Measurements from ENCODE around the gene PRTN3. TPM values are rescaled to one million over a fixed set of nuclear protein-coding genes. Genes with fewer than 3 reads are reported as not detected.
"Not testable (repeated sequence)": the region's sequence is repeated elsewhere in the genome, so short reads cannot be mapped to it uniquely, and the experiment has no call there.

Gene PRTN3
- total RNA-seq, 1 experiment from 2014 or later, result 0.72 TPM

DNA sequence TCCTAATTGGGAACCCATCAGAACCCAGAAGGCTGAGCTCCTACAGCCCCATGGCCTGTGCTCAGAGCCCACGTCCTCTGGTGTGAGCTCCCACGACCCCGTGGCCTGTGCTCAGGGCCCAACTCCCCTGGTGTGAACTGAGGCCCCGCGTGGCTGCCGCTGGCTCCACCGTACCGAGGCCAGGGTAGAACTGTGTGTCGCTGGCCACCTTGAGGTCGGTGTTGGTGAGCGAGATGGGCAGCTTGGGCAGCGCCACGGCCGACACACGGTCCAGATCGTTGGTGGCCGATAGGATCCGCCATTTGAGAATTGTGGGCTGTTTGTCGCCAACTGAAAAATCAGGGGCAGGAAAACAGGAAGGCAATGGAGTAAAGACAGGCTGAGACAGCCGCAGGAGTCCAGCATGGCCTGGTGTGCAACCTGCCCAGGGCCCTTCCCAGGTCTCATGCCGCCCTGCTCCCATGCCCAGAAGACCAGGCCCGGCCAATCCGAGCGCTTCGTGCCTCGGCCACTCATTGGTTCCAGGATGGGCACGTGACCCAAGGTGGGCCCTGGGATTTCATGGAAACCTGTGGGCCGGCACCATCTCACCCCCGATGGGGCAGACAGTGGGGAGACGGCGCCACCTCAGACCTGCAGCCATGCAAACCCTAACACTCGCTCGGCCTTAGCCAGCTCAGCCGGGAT lies 40.7 kb downstream of the PRTN3 start:
- DNase-seq (ENCODE audit: low spot score), result no peak

DNA sequence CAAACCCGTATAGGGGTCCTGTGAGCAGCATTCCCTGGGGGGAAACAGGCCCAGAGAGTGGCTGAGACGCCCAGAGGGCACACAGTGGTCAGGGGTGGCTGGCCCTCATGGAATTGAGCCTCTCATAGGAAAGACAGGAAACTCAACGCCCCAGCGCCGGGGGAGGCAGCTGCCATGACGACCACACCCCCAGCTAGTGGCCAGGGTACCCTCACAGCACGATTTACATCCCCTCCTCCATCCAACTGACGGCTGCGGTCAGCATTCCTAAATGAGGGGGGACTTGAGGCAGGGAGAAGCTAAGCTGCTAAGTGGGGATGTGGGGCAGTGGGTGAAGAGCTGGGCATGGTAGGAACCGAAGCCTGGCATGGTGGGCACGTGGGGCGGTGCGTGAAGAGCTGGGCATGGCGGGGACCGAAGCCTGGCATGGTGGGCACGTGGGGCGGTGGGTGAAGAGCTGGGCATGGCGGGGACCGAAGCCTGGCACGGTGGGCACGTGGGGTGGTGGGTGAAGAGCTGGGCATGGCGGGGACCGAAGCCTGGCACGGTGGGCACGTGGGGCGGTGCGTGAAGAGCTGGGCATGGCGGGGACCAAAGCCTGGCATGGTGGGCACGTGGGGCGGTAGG lies 42.2 kb downstream of the PRTN3 start:
- no peak for DNase-seq (ENCODE audit: low spot score)

DNA sequence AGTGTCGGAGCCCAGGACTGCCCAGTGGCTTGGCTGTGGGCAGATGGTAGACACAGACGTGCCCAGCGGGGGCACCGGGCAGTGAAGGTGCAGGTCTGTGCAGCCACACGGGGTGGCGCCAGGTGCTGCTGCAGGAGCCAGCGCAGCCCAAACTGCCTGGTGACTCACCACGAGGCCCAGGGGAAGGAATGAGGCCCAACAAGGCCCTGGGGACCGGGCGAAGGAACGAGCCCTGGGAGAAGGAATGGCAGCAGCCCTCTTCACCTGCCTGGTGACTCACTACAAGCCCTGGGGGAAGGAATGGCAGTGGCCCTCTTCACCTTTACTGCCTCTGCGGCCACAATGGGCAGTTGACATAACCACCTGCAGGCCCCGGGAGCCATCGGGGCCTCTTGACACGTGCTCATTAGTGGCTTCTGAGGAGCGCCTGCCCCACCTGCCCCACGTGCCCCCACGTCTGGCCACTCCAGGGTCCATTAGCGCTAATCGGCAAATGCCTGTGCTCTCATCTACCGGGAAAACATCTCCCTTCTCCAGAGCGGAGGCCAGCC lies 42.9 kb downstream of the PRTN3 start:
- DNase-seq (ENCODE audit: low spot score), result no peak

DNA sequence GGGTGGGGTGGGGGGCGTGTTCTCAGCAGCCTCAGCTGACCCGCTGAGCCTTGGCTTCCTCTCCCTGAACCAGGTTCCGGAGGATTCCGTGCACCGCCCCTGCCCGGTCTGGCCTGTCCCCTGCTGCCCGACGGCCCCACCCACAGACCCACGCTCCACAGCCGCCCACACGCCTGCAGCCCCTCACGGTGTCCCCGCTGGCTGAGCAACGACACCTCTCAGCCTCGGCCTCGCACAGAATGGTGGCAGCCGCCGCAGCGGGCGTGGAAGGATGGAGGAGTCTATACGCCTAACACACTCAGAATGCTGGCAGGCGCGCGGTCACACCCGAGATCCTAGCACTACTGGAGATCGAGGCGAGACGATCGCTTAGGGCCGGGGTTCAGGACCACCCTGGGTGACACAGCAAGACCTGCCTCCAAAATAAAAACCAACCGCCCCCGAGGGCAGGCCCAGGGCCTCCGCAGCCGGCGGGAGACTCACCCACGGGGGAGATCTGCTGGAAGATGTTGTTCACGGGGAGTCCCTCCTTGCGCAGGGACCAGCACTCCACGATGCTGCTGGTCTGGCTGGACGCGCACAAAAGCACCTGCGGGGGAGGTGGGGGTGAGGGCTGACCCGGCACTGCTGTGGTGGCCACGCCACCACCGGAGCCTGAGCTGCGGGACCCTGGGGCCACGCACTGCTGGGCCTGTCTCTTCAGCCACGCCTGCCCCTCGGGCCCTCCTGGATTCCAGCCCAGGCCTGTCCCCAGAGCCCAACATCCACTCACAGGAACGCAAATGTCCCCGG lies 43.8 kb downstream of the PRTN3 start:
- no peak for DNase-seq (ENCODE audit: low spot score)

DNA sequence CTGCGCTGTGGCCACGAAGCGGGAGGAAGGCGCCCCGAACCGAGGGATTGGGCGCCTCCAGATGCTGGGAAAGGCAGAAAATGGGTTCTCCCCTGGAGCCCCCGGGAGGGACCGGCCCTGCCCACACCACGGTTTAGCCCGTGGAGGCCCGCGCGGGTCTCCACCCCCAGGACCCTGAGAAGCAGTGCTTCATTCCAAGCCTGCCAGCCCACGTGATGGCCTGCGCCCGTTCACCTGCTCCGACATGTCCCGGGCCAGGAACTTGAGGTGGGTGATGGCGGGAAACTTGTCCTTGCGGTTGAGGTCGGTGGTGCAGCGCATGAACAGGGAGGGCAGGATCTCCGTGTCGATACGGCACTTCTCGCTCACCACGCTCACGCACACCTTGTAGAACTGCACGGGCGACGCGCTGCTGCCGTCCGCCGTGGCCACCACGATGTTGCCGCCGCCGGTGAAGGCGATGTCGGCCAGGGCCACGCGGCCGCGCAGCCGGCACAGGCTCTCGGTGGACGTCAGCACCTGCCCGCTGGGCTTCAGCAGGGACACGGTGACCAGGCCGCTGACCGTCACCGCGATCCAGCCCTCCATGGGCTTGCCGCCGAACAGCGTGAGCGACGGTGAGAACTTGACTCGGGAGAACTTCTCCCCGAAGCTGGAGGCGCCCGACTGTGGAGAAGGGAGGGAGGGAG lies 44.9 kb downstream of the PRTN3 start:
- no peak for DNase-seq (ENCODE audit: low spot score)

DNA sequence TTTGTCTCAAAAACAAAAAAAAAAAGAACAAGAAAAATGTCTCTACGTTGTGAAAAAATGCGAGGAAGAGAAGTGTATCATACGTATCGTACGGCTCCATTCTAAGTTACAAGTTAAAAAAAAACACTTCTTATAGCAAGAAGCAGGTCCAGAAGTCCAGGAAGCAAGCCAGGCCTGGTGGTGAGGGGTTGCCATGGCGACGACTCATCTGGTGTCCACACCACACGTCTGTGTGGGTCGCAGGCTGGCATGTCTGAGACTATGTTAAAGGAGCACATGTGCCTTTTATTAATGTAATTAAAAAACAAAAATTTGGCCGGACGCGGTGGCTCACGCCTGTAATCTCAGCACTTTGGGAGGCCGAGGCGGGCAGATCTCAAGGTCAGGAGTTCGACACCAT lies 46.3 kb downstream of the PRTN3 start:
- no peak for DNase-seq (ENCODE audit: low spot score)

DNA sequence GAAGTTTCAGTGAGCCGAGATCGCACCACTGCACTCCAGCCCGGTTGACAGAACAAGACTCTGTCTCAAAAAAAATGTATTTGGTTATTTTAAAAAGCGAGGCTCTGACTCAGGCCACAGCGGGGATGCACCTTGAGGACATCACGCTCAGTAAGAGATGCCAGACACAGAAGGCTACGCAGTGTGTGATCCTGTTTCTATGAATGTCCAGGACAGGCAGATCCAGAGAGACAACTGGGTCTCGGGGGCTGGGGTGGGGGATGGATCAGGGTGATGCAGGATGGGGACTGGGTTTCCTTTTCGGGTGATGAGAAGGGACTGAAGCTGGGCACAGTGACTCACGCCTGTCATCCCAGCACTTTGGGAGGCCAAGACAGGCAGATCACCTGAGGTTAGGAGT lies 46.8 kb downstream of the PRTN3 start:
- DNase-seq (ENCODE audit: low spot score), result no peak

DNA sequence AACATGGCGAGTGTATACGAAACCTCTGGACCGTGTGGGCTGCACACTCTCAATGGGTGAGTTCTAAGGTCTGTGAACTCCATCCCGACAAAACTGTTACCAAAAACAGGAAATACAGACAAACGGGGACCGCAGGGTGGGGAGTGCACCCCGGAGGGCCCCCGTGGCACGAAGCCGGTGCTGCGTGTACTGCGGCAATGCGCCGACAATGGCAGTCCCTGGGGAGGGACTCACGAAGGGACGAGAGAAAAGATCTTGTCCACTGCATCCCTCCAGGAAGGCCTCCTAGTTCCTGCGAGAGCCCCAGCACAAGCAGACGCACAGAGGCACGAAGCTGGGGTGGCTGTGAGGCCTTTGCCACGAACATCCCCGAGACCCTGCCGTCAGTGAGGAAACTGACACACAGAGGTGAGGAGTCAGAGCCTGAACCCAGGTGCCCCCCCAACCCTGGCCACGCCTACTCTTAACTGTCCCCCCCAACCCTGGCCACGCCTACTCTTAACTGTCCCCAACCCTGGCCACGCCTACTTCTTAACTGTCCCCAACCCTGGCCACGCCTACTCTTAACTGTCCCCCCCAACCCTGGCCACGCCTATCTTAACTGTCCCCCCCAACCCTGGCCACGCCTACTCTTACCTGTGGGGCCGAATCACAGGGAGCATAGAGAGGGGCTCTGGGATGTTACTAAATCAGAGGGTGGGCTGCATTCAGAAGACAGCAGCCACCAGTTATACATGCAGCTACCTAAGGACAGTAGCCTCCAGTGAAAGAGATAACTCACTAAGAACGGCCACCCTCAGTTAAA lies 48.0 kb downstream of the PRTN3 start:
- no peak for DNase-seq (ENCODE audit: low spot score)

DNA sequence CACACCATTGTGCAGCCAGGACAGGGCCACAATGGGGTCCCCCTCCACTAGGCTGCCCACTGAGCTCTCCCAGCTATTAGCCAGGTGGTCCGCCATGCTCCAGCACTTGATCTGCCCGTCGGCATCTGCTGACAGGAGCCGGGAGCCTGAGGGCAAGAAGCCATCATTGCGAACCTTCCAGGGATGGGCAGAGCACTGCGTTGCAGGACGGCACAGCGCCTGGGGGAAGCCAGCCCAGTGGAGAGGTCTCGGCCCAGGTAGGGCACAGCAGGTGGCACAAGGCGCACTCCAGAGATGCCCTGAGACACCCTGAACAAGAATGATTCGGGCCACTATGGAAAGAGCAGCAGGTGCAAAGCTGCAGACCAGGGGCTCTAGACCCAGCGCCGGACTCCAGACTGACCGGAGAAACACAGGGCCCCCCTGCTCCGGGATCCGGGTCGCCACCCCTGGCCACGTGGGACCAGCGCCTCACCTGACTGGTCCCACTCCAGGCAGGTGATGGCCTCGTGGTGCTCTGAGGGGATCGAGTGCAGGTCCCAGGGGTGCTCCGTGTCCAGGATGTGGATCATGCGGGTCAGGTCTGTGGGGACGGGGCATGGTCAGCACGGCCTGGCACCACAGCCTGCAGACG lies 49.0 kb downstream of the PRTN3 start:
- no peak for DNase-seq (ENCODE audit: low spot score)

DNA sequence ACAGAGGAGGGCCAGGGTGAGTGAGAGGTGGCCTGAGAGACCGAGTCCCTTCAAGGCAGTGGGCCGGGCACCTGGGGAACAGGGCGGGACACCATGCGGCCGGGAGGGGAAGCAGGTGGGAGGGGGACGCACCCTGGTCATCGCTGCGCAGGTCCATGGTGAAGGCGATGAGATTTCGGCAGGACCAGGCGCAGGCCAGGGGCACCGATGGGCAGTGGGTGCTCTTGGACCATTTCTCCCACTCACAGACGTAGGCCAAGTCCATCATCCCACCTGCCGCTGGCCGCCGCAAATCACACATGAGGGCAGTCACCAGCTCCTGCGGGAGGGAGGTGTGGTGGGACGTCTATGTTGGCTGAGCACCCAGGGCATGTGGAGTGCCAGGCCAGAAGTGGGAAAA lies 50.0 kb downstream of the PRTN3 start:
- DNase-seq (ENCODE audit: low spot score), result no peak

DNA sequence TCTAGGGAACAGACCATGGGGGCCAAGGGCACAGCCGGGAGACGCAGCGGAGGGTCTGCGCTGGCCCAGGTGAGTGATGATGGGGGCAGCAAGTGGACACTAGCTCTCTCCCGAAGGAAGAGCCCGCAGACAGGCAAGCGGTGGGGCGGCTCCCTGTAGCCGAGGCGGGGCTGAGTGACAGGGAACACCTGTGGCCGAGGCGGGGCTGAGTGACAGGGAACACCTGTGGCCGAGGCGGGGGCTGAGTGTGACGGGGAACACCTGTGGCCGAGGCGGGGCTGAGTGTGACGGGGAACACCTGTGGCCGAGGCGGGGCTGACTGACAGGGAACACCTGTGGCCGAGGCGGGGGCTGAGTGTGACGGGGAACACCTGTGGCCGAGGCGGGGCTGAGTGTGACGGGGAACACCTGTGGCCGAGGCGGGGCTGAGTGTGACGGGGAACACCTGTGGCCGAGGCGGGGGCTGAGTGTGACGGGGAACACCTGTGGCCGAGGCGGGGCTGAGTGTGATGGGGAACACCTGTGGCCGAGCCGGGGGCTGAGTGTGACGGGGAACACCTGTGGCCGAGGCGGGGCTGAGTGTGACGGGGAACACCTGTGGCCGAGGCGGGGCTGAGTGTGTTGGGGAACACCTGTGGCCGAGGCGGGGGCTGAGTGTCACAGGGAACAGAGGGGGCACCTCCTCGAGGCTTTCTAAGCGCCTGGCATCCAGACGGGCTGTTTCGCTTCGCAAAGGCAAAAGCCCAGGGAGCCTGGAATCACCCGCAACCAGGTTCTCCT lies 50.8 kb downstream of the PRTN3 start:
- DNase-seq (ENCODE audit: low spot score), result not testable (repeated sequence)

DNA sequence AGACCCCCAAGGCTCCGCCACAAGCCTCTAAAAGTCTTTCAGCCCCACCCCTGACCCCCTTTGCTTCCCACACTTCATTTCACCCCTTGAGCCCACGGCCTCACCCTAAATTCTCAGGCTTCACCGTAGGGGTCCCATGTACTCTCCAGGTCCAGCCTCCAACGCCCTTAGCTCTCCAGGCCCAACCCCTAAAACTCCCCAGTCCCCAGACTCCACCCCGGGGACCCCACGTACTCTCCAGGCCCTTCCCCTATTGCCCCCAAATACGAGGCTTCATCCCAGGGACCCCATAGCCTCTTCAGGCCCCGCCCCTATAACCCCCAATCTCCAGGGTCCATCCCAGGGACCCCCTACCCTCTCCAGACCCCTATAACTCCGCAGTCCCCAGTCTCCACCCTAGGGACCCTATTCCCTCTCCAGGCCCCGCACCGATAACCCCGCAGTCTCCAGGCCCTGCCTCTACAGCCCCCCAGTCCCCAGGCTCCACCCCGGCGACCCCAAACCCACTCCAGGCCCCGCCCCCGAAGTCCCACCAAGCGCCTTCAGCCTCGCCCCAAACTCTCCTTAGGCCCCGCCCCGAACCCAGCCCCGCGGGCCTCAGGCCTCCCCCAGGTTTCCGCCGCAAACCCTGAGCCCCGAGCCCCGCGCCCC lies 51.6 kb downstream of the PRTN3 start:
- no peak for DNase-seq (ENCODE audit: low spot score)

DNA sequence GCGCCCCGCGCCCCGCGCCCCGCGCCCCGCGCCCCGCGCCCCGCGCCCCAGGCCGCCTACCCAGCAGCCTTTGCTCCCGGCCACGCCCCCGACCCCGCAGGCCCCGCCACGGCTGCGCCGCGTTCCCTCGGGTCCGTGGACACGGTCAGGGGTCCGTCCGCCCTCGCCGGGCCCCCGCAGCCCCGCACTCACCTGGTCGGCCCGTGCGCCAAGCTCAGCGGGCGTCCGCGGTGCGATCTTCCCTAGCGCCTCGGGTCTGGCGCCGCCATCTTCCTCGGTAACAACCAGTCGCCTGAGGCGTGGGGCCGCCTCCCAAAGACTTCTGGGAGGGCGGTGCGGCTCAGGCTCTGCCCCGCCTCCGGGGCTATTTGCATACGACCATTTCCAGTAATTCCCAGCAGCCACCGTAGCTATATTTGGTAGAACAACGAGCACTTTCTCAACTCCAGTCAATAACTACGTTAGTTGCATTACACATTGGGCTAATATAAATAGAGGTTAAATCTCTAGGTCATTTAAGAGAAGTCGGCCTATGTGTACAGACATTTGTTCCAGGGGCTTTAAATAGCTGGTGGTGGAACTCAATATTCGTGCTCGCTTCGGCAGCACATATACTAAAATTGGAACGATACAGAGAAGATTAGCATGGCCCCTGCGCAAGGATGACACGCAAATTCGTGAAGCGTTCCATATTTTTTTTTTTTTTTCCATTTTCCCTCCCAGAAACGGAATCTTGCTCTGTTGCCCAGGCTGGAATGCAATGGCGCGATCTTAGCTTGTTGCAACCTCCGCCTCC lies 52.3 kb downstream of the PRTN3 start, which contains the start of the genes MED16 and RNU6-9:
MED16 (minus strand) TSS at position 294 of the 796 bp plus-strand sequence. CDS start 2,056 bp downstream, outside the sequence.
RNU6-9 (plus strand) TSS at position 591 of the 796 bp plus-strand sequence.
- DNase-seq (ENCODE audit: low spot score), result peak; percentile 87

DNA sequence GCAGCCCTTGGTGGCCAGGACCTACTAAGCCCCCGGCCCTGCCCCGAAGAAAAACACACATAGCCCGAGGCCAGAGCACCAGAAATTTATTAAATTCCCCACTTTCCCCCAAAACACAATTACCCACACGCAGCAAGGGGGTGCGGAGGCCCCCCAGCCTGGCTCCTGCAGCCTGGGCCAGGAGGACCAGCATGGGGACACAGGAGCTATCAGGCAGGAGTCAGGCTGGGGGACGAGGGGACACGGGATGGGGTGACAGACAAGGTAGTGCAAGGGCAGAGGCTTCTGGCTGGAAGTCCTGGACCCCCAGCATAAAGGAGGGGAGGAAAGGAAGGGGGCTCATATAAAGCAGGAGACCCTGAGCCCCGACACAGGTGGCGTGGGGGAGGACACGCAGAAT lies 55.6 kb downstream of the PRTN3 start:
- no peak for DNase-seq (ENCODE audit: low spot score)

DNA sequence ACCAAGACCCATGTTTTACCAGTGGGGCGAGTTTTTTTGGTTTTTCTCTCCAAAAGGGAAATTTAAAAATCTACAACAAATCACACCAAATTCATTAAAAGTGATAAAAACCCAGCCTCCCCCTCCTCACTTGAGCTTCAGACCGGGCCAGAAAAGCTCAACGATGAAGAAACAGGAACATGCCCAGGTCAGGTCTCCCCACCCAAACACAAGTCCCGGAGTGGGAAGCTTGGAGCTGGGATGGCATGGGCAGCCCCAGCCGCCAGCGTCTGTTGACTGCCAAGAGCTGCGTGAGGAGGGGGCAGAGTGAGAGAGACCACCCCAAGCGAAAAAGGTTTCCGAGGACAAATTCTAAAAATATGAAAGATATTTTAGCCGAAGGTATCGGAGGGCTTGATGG lies 56.2 kb downstream of the PRTN3 start:
- DNase-seq (ENCODE audit: low spot score), result no peak

DNA sequence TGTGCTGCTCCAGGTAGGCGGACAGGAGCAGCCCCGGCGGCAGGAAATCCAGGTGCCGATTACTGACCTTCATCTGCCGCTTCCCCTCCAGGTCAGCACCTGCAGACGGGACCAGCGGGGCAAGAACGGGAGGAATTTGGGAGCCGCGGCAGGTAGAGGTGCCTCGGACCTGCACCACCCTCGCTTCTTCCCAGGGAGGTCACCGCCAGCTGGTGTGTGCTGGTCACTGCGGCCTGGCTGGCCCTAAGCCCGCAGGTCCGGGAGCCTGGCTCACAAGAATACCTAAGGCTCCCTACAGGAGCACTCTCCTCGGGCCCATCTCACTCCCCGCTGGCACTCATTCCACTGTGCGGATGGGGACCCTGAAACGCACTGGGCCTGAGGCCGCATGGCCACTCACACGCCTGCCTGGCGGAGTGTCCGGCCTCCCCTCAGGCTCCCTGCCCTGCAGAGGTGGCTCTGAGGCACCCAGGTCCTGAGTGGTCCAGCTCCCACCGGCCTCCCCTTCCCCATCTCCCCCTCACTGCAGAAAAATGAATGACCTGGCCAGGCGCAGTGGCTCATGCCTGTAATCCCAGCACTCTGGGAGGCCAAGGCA lies 56.7 kb downstream of the PRTN3 start:
- no peak for DNase-seq (ENCODE audit: low spot score)
